HepG2 (cell line): Measurements from ENCODE around the gene CCM2L. TPM values are rescaled to one million over a fixed set of nuclear protein-coding genes. Genes with fewer than 3 reads are reported as not detected.

ENCODE experiments used
- ATAD3A ChIP-seq: sonication (generic); formaldehyde crosslinking; IDR thresholded peaks from 2 replicates; pipeline ENCODE4 v1.4.0; 2020; ENCODE audit warnings: missing genetic modification reagents
- HBP1 ChIP-seq: IDR thresholded peaks from 2 replicates; pipeline ENCODE4 v1.6.1; 2016; ENCODE audit warnings: low read depth, control low read depth
- HES4 ChIP-seq: sonication (generic); formaldehyde crosslinking; IDR thresholded peaks from 2 replicates; pipeline ENCODE4 v1.9.0; 2021; ENCODE audit warnings: mild to moderate bottlenecking, missing genetic modification reagents, borderline replicate concordance
- HOXA3 ChIP-seq: sonication (generic); formaldehyde crosslinking; IDR thresholded peaks from 2 replicates; pipeline ENCODE4 v1.5.0; 2020; ENCODE audit warnings: missing genetic modification reagents
- MAZ ChIP-seq, 2 experiments: sonication (generic) in 1 of 2; formaldehyde crosslinking in 1 of 2; IDR thresholded peaks; 2 replicates each; pipeline versions ENCODE4 v1.5.0 to v1.6.1; 2012 to 2020; ENCODE audit warnings: low read depth in 2 of 2, mild to moderate bottlenecking in 2 of 2, borderline replicate concordance in 1 of 2, improper control_type of control experiment in 1 of 2, low read length in 1 of 2, missing genetic modification reagents in 1 of 2, moderate library complexity in 1 of 2
- SAFB2 ChIP-seq: sonication (generic); formaldehyde crosslinking; IDR thresholded peaks from 2 replicates; pipeline ENCODE4 v1.5.1; 2020; ENCODE audit warnings: missing genetic modification reagents, low read depth, mild to moderate bottlenecking, borderline replicate concordance
- SALL1 ChIP-seq: sonication (generic); formaldehyde crosslinking; IDR thresholded peaks from 2 replicates; pipeline ENCODE4 v1.8.0; 2022; ENCODE audit warnings: mild to moderate bottlenecking, missing genetic modification reagents
- TFDP1 ChIP-seq: IDR thresholded peaks from 2 replicates; pipeline ENCODE4 v1.6.1; 2016; ENCODE audit warnings: missing compliant biosample characterization, missing genetic modification reagents, borderline replicate concordance
- ZFX ChIP-seq: sonication (generic); formaldehyde crosslinking; IDR thresholded peaks from 2 replicates; pipeline ENCODE4 v1.4.0; 2020; ENCODE audit warnings: mild to moderate bottlenecking, low read depth, missing genetic modification reagents, moderate library complexity
- ZNF18 ChIP-seq: sonication (generic); formaldehyde crosslinking; IDR thresholded peaks from 2 replicates; pipeline ENCODE4 v1.8.0; 2022; ENCODE audit warnings: mild to moderate bottlenecking, missing genetic modification reagents; ENCODE audit not compliant: insufficient replicate concordance
- ZNF205 ChIP-seq: IDR thresholded peaks from 2 replicates; pipeline ENCODE4 v1.6.1; 2018; ENCODE audit warnings: missing biosample characterization, missing genetic modification reagents
- ZNF276 ChIP-seq: sonication (generic); formaldehyde crosslinking; IDR thresholded peaks from 2 replicates; pipeline ENCODE4 v1.4.0; 2020; ENCODE audit warnings: mild to moderate bottlenecking, low read depth, missing genetic modification reagents
- ZNF484 ChIP-seq: sonication (generic); formaldehyde crosslinking; IDR thresholded peaks from 2 replicates; pipeline ENCODE4 v1.5.1; 2020; ENCODE audit warnings: mild to moderate bottlenecking, low read depth, missing genetic modification reagents, borderline replicate concordance
- ZNF572 ChIP-seq: sonication (generic); formaldehyde crosslinking; IDR thresholded peaks from 2 replicates; pipeline ENCODE4 v1.5.1; 2020; ENCODE audit warnings: mild to moderate bottlenecking, missing genetic modification reagents
- polyA plus RNA-seq, 8 experiments: library from polyadenylated mRNA; depleted of rRNA in 3 of 8; stranded (reverse) in 7 of 8; unstranded in 1 of 8; fragments of >200 nt; fragmentation: Illumina TruSeq in 4 of 8; extraction: Trizol in 4 of 8; gene quantifications; 2 replicates each; pipeline versions ENCODE4 v1.2.1 to v1.2.3, GENCODE V29; 2011 to 2016; ENCODE audit warnings: low read depth in 4 of 8, missing spikeins in 1 of 8, mixed read lengths in 1 of 8; ENCODE audit not compliant: insufficient read depth in 1 of 8
- total RNA-seq, 5 experiments: library from RNA; depleted of rRNA; stranded (reverse); fragments of >200 nt; fragmentation: Illumina TruSeq; extraction: Trizol; gene quantifications; 2 replicates each; pipeline ENCODE4 v1.2.3, GENCODE V29; 2016; ENCODE audit warnings: low read depth in 1 of 5
- TF ChIP-seq, protein P1 (sequence below): sonication (generic); formaldehyde crosslinking; IDR thresholded peaks from 2 replicates; pipeline ENCODE4 v1.8.1; 2023; ENCODE audit warnings: mild to moderate bottlenecking, inconsistent platforms, moderate library complexity, missing genetic modification reagents, borderline replicate concordance
- TF ChIP-seq, protein P2 (sequence below), 2 experiments: sonication (generic) in 1 of 2; formaldehyde crosslinking in 1 of 2; IDR thresholded peaks; 2 replicates each; pipeline versions ENCODE4 v1.4.0 to v1.6.1; 2018 to 2020; ENCODE audit warnings: missing genetic modification reagents in 2 of 2, borderline replicate concordance in 1 of 2, low read depth in 1 of 2, mild to moderate bottlenecking in 1 of 2, missing biosample characterization in 1 of 2

The CCM2L gene
- total and polyA plus RNA-seq, 2 of the 13 experiments (the other 11 are each of a cell fraction or from before 2014, with no cell fraction given), result 0.15 TPM; not detected in 1

DNA sequence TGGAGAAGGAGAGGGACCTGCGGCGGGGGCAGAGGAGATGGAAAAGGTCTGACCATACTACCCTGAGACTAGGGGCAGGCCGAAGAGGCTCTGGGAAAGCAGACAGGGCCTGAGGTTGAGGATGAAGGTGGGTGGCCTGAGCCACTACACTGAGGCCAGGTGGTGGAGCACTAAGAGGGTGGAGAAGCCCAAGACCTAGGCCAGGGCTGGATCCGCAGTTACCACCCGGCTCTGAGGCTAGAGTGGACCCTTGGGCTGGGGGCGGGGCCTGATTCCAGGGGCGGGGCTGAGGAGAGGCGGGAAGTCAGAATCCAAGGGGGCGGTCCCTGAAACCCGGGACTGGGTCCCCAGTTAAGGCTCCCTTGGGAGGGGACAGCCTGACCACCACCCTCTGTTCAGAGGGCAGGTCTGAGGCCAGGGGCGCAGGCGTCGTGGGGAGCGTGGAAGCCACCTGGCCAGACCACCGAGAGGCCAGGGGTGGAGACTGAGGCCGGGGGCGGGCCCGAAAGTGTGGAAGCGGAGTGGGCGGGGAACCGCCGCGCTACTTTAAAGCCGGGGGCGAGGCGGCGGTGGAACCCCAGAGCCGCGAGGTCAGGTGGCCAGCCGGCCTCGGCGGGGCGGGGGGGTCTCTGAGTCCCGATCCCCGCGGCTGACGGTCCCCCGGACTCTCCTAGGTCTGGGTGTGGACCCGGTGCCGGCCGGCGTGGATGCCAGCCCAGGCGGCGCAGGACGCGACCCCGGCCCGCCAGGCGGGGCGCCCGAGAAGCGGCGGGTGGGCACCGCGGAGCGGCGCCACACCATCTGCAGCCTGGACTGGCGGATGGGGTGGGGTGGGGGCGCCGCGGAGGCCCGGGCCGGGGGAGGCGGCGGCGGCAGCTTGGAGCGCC lies 8.3 kb downstream of the CCM2L start (continued):
- TF ChIP-seq ZNF205 (CRISPR knock-in tag), result 0 out of 2 replicates have a peak, but pooled peaks have one; percentile 39
- no peak for TF ChIP-seq HES4
- 0 out of 2 replicates have a peak, but pooled peaks have one; percentile 13 for TF ChIP-seq ATAD3A
- TF ChIP-seq SAFB2, result 0 out of 2 replicates have a peak, but pooled peaks have one; percentile 15
- TF ChIP-seq ZNF276, result peak; percentile 46; the same call in 1 of the 2 replicates
- TF ChIP-seq, protein P1, sequence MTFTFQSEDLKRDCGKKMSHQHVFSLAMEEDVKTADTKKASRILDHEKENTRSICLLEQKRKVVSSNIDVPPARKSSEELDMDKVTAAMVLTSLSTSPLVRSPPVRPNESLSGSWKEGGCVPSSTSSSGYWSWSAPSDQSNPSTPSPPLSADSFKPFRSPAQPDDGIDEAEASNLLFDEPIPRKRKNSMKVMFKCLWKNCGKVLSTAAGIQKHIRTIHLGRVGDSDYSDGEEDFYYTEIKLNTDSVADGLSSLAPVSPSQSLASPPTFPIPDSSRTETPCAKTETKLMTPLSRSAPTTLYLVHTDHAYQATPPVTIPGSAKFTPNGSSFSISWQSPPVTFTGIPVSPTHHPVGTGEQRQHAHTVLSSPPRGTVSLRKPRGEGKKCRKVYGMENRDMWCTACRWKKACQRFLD, result 0 out of 2 replicates have a peak, but pooled peaks have one; percentile 48
- peak; percentile 41; the same call in 1 of the 2 replicates for TF ChIP-seq SALL1
- no peak for TF ChIP-seq ZNF484 (CRISPR knock-in tag)
- peak; percentile 57; the same call in 1 of the 2 replicates for TF ChIP-seq TFDP1 (CRISPR knock-in tag)
- TF ChIP-seq MAZ (IDR thresholded peaks at IDR 0.05; ENCODE audit: borderline replicate concordance, low read depth, low read length), result no peak
- TF ChIP-seq MAZ (CRISPR knock-in tag; IDR thresholded peaks at IDR 0.05; ENCODE audit: low read depth), result peak; percentile 46
- TF ChIP-seq ZNF572 (CRISPR knock-in tag), result no peak
- TF ChIP-seq, protein P2, sequence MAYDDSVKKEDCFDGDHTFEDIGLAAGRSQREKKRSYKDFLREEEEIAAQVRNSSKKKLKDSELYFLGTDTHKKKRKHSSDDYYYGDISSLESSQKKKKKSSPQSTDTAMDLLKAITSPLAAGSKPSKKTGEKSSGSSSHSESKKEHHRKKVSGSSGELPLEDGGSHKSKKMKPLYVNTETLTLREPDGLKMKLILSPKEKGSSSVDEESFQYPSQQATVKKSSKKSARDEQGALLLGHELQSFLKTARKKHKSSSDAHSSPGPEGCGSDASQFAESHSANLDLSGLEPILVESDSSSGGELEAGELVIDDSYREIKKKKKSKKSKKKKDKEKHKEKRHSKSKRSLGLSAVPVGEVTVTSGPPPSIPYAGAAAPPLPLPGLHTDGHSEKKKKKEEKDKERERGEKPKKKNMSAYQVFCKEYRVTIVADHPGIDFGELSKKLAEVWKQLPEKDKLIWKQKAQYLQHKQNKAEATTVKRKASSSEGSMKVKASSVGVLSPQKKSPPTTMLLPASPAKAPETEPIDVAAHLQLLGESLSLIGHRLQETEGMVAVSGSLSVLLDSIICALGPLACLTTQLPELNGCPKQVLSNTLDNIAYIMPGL (CRISPR knock-in tag; IDR thresholded peaks at IDR 0.05; ENCODE audit: borderline replicate concordance in 1 of 2, low read depth in 1 of 2), result peak in 1 of 2 experiments; percentile 33; a peak in 1 of 4 replicates
- no peak for TF ChIP-seq ZNF18 (CRISPR knock-in tag)
- TF ChIP-seq ZFX (CRISPR knock-in tag), result peak; percentile 62
- TF ChIP-seq HBP1 (CRISPR knock-in tag), result peak; percentile 78; the same call in 1 of the 2 replicates
- peak; percentile 42; the same call in 1 of the 2 replicates for TF ChIP-seq HOXA3 (CRISPR knock-in tag)
